D341Med (cell line): ENCODE measurements around the gene PXDN.
"Not testable (repeated sequence)": the region's sequence is repeated elsewhere in the genome, so short reads cannot be mapped to it uniquely, and the experiment has no call there.

Experiments used
- DNase-seq: peaks from one replicate; pipeline ENCODE4 v3.0.0; 2012; ENCODE audit warnings: low spot score

PXDN gene

DNA sequence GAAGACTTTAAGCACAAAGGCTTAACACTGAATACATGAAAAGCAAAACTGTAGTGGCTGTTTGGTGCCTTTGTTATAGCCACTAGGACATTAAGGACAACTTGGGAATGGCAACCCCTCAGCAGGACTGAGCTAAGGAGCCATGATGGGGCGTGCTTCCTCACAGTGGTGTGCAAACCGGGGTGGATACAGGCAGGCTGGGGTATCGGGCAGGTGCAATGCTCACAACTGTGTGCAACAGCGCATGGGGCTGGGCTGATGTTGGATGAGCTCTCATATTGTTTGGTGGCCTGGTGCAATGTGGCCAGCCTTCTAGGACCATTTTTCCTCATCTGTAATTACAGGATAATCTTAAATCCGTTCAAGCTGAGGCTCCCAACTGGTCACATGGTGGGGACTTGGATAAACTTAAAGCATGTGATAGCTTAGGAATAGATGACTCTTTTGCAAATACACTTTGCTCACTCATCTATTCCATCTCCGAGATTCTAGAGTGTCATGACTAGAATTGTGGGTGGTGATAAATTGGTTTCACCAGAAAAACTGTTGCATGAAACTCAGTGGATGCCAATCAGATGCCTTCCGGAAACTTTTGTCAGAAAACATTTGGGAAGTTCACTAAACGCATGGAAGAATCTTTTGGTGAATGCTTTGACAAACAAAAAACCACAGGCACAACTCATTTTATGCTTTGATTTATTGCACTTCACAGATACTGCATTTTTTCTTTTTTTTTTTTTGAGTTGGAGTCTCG lies 116.5 kb downstream of the PXDN start:
- no peak for DNase-seq

DNA sequence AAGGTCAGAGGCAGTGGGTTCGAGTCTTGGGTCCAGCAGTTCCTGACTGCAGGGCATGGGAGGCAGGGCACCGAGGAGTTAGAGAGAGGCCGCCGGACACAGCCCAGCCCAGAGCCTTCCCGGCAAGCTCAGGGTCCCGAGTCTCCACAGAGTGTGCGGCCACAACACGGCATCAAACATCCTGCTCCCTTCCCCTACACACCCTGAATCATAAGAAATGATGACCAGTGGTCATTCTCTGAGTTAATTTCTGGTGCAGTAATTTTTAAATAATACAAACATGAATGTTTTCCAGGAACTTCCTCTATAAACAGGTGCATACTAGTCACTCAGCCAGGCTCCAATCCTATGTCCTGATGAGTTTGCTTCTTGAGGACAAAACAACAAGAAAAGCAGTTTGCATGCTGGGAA lies 118.0 kb downstream of the PXDN start:
- DNase-seq, result no peak

DNA sequence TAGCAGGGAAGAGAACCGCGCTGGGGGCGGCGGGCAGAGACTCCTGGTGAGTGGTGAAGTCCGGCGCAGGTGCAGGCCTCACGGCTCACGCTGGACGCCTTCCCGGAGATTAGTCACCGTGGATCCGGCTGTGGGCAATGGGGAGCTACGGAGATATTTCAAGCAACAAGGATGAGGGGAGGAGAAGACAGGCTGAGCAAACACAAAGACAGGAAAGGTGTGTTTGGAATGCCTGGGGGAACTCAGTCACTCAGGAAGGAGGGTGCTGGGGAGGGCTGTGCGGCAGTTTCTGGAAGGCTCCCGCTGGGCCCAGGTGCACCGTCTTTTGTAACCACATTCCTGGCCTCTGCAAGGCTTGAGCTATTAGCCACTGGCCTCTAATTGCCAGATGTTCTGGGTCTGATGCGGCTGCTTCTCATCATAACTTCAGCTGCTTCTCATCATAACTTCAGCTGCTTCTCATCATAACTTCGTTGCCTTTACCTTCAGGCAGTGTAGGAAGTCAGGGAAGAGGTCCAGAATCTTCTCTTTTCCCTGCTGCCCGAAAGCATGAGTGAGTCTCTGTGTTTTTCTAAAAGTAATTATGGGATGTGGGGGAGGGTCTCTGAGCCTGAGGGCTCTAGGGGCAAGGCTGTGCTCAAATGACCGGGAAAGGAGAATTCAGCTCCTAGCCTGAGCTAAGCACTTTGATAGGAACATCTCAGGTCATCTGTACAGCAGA lies 118.9 kb downstream of the PXDN start:
- no peak for DNase-seq

DNA sequence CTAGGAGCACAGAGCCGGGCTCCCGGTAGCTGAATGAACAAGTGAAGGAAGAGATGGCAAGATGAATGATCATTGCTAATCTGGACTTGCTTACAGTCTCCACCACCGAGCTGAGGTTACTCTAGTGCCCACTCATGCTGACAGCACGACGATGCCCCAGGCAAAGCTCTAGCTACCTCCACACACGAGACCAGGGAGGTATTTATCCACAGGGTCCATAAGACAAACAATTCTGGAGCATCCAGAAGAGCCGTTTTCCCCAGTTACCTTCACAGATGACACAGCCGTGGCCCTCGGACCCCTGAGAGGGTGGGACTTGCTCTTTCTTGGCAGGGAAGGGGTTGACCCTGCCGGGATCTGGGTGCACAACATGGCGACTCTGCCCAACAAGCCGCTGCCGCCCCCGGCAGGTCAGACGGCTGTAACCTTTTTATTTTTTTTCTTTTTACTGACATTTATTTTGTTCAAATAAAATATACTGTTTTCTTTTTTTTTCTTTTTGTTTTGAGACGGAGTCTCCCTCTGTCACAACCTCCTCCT lies 120.3 kb downstream of the PXDN start:
- DNase-seq, result no peak

DNA sequence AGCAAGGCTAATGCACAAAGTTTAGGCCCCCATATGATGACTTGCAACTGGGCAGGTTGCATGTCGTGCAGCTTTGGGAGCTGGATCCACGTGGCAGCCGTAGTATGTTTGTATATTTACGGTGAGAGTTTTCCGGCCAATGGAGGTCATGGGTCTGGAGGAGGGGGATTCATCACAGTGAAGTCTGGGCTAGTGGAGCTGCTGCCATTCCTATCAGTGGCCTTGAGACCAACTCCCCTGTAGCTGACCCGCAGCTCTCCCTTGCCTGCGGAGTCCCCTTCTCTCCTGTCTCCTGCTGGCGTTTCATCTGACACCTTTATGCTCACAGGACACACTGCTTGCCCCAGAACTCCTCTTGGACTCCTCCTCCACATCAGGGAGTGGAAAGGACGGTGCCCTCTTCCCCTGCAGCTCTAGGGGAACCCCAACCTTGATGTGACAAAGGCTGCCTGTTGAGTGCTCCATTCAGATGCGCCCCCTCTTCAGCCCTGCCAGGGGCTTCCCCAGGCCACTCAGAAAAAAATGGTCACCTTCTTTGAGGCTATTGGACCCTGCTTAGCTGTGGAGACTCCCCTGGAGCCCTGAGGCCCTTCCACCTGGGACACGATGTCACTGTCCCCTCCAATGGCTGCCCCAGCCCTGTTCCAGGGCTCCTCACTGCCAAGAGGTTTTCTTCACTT lies 121.7 kb downstream of the PXDN start:
- DNase-seq, result no peak

DNA sequence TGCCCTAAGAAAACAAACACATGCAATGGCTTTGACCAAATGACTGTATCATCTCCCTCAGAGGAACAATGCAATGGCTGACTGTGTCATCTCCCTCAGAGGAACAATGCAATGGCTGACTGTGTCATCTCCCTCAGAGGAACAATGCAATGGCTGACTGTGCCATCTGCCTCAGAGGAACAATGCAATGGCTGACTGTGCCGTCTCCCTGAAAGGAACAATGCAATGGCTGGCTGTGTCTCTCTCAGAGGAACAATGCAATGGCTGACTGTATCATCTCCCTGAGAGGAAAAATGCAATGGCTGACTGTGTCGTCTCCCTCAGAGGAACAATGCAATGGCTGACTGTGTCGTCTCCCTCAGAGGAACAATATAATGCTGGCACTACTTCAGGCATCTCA lies 122.3 kb downstream of the PXDN start:
- DNase-seq, result not testable (repeated sequence)

DNA sequence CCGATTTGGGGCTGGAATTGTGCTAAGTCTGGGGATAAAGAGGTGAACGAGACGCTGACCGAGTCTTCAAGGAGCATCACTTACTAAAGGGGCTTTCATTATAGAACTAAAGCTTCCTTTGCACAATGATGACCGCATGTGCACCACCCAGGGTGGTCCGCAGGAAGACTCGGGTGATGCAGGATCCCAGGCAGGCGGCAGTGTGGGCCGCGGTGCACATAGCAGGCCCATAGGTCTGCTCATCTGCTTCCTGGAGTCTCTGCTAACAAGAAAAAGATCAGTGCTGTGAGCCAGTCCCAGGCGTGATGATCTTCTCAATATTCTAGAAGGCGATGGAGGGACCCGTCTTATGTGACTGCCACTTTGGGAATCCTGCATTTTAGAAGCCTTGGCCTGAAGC lies 122.8 kb downstream of the PXDN start:
- DNase-seq, result no peak

DNA sequence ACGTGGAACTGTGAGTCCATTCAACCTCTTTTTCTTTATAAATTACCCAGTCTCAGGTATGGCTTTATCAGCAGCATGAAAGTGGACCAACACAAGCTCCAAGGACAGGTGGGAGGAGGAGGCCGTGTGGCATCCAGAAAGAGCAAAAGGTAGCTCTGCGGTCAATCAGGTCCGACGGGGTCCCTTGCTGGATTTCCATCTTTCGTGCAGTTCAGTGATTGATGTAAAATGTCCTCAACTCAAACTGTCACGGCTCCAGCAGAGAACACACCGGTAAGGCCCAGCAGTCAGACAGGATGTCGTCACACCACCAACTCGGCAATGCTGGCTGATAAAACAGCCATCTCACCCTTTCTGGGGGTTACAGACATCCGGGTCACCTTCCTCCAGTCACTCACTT lies 123.3 kb downstream of the PXDN start:
- no peak for DNase-seq

DNA sequence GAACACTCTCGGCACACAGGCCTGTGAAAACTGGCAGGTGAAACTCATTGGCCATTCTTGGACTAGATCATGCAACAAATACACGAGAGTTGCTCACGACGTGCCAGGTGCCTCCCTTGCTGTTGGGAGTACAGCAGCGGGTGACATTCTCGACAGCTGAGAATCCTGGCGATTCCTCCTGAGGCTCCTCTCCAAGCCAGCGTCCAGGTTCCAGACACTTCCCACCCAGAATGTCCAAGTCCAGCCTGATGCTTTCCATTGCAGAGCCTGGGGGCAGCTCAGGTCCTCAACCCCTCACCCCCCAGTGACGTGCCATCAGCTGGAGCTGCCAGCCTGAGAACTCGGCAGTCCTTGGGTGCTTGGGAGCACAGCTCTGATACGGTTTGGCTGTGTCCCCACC lies 124.2 kb downstream of the PXDN start:
- DNase-seq, result no peak

DNA sequence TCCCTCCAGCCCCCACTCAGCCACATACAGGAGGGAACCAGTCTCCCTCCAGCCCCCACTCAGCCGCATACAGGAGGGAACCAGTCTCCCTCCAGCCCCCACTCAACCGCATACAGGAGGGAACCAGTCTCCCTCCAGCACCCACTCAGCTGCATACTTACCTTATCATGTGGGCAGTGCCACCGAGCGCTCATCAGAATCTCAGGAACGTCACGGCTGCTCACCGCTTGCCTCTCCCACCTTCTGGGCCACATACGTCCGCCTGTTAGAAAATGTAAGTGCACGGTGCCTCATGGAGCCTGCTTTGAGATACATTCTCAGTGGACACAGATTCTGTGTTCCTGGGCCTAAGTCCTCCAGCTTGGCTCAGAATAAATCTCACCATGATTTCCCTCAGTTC lies 124.8 kb downstream of the PXDN start:
- no peak for DNase-seq

DNA sequence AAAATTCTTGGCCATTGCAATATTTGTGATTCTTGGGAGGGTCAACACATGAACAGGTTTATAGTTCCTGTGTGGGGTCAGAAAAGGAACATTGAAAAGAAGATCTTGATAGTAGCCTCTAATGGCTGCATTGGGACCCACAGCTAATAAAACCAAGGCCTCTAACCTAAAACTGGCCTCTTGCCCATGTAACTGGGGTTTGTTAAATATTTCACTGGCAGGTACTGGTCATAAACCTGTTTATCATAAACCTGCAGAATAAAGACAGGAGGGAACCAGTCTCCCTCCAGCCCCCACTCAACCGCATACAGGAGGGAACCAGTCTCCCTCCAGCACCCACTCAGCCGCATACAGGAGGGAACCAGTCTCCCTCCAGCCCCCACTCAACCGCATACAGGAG lies 125.3 kb downstream of the PXDN start:
- DNase-seq, result no peak

DNA sequence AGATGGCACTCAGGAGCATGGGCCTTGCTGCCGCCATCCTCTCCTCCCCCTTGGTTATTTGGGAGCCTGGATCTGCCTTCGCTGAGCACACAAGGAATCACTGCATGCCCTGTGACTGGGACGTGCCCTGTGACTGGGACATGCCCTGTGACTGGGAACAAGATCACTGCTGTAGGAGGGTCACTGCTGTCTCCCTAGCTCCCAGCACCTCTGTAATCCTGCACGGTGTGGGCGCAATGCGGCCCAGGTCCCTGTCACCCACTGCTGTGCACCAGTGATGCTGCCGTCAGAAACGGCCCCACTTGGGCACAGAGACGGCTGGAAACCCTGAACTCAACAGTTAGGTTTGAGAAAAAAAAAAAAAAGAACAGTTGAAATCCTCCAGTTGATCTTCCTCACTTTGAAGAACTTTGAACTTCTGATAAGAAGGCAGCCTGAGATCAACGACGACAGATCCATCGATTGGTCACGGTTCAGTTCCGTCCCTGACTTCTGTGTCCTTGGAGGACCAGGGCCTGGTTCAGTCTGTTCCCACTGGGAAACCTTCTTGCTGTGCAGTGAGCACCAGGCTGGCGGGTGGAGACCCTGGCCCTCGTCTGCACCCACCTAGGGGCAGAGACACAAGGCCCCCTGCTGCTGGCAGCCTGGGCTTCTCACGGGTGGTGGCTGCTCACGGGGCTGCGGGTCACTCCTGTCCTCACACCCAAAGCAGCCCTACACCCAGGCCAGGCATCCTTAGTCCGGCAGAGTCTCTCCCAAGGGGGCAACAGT lies 125.9 kb downstream of the PXDN start:
- no peak for DNase-seq

DNA sequence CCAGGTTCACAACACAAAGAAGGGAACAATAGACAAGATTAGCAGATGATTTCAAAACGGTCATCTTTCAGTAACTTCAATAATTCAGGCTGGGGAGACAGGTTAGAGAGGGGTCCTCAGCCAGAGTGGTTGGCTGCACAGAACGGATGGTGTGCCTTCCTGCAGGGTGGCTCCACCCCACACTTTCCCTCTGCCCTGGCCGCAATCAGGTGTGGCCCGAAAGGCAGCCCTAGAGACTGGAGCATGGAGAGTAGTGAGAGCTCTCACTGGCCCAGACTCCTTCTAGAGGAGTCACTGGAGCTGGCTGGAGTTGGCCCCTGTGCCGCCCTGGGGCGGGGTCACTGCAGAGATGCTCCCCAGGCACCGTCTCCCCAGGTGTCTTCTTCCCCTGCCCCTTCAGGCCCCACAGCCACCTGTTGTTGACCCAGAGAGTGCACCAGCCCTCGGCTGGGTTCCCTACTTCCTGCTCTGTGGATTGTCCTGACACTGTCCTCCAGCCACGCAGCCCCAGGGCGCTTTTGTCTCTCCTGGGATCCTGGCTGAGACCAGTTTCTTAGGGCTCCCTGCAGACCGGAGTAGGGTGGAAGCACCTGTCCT lies 126.8 kb downstream of the PXDN start:
- no peak for DNase-seq

DNA sequence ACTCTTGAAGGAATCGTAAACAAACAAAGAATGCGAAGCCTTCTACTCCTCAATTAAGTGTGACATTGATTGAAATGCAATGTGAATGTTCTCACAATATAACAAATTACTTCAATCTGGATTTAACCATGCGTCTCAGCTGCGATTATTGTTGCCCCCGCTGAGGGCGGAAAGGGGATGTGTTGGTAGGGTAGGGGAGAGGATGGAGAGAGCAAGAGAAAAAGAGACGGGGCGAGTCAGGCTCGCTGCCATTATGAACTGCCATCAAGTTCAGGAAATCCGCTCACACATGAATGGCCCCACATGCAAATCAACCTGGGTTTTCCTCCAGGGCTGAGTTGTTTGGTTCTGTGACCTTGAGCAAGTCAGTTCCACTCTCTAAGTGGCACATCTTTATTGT lies 129.8 kb downstream of the PXDN start:
- no peak for DNase-seq

DNA sequence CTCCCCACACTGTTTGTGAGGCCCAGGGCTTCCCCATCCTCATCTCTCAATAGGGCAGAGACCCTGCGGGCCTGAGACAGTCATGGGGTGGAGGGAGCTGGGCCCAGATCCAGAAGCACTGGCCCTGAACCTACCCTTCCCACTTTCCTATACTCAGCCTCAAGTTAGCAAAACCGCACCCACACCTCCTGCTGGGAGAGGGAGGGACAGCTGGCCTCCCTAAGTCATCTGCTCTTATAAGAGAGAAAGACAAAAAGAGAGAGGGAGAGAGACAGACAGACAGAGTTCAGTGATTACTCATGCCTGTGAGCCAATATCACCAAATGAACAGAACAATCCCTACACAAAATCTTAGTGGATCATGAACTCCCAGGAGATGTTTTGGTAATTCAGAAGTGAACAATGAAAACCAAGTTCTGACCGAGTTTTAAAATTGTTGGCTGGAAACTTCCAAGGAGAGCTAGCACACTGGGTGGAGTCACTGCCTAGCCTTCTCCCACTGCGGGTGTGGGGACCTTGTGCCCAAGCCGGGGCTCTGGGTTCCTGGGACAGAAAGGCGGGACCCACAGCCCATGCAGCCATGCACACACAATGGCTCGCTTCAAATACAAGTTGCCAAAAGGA lies 130.5 kb downstream of the PXDN start:
- no peak for DNase-seq

DNA sequence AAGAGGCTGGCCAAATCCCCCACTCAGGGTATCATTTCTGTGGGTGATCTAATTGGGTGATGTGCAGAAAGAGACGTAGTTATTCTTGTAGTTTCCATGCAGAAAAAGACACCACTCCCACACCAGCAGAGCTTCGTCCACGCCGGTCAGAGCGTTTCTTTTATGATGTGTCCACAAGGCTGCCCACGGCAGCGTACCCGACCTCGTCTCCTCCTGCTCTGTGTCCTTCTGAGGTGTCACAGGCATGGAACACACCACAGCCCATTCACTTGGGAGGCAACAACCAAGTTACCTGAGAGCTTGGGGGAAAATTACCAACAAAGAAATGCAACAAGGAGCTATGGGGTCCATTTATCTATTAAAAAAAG lies 131.3 kb downstream of the PXDN start:
- no peak for DNase-seq

DNA sequence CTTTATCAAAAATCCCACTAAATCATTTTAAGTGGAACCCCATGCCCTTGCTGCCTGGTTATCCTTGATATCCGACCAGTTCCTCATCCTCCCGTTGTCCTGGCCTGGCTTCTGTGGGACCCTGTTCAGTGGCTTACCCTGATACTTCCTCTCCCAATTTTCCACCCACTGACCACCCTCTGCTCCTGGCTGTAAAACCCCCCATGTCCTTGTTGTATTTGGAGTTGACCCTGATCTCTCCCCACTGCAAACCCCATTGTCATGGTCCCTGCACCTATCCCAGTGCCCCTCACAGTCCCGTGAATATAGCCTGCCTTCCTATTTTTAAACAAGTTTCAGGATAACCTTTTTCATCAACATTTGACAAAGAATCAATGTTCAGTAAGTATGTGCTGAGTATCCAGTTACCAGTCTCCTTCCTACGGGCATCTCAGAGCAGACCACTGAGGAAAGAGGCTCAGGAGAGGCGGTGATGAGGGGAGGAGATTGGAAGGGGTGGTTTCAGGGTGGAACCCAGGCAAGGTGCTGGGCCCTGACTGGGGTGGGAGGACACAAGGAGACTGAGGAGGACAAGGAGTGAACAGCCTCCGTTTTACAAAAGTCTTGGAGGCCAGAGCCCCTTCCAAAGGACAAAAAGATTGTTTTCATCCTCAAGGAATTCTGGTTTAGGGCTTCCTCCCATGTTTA lies 131.8 kb downstream of the PXDN start:
- DNase-seq, result no peak

DNA sequence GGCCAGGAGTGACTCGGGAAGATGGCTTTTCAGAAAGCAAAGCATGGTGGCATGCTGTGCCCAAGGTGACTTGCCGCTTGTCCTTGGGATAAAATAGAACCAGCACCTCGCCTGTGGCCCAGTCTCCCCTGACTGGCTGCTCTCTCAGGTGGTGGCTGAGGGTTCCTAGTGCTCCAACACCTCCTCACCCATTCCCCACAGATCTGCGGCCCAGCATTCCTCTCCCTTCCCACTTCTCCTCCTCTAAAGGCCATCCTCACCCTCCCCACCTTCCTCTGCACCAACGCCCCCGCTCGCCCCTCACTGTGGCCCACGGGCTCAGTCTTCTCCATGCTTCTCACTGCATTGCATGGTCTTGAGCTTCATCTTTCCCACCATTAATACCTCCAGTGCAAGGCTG lies 132.4 kb downstream of the PXDN start:
- DNase-seq, result no peak

DNA sequence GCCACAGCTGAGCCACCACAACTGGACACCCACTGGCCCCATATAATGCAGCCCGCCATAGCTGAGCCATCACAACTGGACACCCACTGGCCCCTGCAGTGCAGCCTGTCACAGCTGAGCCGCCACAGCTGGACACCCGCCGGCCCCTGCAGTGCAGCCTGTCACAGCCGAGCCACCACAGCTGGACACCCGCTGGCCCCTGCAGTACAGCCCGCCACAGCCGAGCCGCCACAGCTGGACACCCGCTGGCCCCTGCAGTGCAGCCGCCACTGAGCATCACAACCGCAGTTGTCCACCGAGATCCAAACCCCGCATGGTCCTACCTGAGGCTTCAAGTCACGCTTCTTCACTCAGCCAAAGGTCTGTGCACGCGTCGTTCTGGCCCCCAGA lies 134.2 kb downstream of the PXDN start:
- DNase-seq, result no peak

DNA sequence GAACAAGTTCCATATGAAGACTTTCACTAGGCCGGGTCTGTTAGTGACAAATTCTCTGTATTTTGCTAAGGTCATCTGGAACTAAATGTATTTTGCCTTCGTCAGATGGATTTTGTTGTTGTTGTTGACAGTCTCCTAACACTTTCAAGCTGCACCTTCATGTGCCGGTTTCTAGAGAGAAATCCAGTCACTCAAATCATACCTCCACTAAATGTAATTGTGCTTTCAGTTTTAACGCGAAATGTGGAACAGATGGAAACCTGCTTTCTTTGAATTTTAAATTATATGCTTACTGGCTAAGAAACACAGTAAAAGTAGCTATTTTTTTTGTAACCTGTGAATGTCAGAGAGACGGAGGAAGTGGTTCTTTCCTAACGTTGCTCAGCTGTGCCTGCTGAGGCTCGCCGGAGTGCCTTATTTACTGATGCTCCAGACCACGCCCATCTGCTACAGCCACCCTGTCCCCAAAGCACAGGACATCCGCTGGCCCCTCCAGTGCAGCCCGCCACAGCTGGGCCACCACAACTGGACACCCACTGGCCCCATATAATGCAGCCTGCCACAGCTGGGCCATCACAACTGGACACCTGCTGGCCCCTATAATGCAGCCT lies 134.7 kb downstream of the PXDN start:
- no peak for DNase-seq
